NCI-H146 (cell line): Measurements from ENCODE around the gene GABARAPL2.
A peak's percentile ranks its signal among the peaks of the same experiment; 100 is the strongest.
"Not testable (repeated sequence)": the region's sequence is repeated elsewhere in the genome, so short reads cannot be mapped to it uniquely, and the experiment has no call there.

Experiments used
- DNase-seq: peaks from one replicate; lab custom pipeline; 2025; lab: John Stamatoyannopoulos, UW

Gene GABARAPL2

DNA sequence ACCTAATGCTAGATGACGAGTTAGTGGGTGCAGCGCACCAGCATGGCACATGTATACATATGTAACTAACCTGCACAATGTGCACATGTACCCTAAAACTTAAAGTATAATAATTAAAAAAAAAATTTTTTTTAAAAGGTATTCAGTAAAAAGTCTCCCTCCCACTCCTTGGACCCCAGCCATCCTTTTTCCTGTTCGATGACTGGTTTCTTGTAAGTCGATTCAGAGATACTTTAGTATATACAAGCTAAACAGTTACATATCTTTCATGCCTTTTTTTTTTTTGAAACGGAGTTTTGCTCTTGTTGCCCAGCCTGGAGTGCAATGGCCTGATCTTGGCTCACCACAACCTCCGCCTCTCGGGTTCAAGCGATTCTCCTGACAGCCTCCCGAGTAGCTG, 25.7 kb downstream of the GABARAPL2 start:
- not testable (repeated sequence) for DNase-seq

DNA sequence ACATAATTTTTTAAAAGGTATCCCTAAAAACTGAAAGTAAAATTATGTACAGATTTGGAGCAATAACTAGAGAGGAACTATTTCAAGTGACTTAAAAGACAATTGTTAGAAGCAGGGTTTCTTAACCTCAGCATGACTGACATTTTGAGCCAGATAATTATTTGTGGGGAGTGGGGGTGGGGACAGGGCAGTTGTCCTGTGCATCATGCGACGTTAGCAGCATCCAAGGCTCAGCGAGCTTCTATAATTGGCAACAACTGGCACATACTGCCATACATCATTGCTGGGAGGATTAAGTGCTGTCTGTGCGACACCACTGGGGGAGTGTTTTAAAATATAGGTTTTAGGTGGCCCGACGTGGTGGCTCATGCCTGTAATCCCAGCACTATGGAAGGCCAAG, 27.1 kb downstream of the GABARAPL2 start:
- no peak for DNase-seq

DNA sequence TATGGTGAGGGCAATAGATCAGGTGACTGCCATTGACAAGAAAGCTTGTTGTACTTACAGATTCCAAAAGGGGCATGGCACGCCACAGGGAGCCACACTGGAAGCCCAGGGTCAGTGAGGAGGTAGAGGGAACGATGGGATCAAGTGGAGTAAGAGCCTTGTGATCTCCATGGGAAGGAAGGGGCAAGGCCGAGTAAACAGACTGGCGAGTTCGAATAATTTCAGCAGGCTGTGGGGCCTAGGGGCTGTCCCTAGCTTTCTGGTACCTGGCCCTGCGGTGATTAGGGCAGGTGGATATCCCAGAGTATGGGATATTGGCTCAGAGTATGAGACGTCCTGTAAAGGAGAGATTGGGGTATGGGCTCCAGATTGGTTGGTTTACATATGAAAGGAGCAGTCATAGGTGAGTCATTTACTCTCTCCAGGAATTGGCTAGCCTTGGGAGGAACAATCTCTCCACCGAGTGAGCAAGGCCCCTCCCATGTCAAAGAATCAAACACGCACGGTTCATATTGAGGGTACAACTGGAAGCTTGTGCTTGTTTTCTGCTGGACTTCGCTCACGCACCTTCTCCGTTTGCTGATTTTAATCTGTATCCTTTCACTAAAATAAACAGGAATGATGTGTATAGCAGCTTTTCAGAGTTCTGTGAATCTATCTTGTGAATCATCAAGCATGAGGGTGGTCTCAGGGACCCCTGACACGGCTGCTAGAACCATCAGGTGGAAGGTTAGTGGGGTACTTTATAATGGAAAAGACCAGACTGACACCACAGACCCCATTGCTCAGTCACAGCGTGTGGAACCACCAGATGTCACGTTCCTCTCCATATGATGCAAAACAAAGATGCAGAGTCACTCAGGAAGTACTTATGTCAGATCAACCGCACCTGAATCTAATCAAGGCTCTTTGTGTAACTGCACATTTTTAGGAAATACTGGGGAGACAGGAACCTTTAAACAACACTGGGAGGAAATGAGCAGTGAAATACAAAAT, 27.9 kb downstream of the GABARAPL2 start:
- no peak for DNase-seq

DNA sequence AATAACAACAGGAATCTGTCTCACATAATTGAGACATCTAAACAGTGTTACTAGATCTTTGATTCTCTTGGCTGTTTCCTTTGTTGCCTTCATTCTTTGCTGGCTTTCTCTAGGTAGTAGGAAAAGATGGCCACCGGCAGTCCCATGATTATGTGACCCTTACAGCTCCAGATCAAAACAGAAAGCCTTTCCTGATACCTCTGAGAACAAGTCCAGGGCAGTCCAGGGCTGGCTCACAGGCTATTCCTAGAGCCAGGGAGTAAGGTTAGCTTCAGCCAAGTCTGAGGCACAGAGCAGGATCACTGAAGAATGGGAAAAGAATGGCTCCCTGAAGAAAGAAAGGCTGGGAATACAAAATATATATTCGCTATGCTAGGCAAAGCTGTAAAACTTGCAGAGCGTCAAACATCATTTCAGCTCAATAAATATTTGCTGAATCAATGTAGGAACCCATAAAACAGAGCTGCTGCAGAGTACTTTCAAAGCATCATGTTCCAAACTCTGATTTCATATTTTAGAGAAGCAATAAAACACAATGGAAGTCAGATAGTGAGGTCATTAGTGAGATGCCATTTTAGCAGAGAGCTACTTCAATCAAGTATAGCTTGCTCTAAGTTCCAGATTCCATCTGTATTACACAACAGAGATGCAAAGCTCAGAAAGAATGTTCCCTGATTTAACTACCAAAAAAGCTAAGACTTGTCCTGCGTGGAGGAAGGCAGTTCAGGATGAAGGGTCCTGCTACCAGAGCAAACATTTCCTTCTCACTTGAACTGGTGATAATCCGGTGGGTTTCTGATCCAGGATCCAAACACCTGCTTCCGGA, 33.5 kb downstream of the GABARAPL2 start:
- no peak for DNase-seq

DNA sequence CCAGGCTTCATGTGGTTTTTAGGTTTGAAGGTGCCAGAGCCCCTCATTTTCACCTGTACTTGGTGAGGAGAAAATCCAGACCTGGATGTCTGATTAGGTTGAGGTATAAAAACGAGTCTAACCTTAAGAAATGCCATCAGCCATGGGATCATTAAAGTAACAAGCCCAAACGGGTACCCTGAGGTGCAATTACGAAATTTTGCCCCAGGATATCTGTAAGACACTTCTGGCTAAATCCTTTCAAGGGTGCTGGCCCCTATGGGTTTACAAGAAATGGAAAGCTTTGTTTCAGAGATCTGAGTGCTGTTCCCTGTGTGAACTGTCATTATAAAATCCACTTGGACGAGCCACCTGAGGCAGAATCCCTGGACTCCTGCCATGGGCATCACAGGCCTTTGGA, 37.1 kb downstream of the GABARAPL2 start:
- no peak for DNase-seq

DNA sequence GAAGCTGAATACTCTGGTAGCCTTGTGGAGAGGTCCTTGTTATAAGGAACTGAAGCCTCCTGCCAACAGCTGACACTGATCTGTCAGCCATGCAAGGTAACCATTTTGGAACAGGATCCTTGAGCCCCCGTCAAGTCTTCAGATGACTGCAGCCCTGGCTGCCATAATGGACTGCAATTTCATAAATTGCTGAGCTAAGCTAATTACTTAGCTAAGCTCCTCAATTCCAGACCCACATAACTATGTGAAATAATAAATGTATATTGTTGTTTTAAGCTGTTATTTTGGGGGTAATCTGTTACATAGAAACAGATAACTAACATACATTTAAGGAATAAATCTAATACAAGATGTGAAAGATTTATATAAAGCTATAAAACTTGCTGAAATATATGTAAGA, 40.3 kb downstream of the GABARAPL2 start:
- no peak for DNase-seq

DNA sequence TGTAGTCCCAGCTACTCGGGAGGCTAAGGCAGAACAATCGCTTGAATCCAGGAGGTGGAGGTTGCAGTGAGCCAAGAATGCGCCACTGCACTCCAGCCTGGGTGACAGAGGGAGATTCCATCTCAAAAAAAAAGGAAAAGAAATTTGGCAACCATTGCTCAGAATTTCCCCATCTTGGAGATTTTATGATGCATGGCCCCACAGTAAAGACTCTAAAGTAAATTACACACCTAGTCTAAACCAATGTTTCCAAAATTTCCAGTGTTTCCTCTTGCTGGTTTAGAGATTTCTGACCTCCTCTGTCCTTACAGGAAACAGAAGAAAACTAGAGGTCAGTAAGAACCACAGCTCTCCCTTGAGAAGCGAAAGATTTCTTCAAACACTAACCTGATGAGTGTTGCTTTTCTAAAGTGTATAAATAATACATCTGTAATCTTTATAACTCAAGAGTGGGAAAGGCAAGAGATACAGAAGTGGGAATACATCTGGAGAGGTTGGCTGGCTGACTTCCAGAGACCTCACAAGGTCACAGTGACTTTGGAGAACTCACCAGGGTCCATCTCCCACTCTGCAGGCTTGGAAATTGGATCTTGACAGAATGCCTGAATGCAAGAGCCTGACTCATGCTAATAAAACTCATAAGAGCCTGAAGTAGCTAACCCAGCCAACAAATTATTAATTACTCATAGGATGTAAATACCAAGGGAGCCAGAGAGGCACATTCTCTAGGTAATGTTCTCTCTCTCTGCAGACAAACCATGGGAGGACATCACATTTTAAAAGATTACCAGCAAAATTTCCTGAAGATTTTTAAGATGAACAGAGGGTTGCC, 48.1 kb downstream of the GABARAPL2 start:
- DNase-seq: no peak

DNA sequence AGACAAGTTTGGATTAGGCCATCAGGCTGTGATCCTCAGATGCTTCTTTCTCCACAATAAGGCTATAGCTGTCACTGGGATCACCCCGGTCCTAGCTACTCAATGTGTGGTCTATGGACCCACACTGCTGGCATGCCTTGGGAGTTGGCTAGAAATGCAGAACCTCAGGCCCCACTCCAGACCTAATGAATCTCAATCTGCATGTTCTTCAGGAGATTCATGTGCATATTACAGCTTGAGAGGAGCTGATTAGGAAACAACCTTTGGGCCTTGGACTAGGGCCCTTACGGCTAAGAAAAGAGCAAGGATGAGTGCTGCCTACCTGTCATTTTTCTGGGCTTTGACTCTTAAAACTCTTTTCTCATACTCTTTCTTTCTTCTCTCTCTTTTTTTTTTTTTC, 49.4 kb downstream of the GABARAPL2 start:
- no peak for DNase-seq

DNA sequence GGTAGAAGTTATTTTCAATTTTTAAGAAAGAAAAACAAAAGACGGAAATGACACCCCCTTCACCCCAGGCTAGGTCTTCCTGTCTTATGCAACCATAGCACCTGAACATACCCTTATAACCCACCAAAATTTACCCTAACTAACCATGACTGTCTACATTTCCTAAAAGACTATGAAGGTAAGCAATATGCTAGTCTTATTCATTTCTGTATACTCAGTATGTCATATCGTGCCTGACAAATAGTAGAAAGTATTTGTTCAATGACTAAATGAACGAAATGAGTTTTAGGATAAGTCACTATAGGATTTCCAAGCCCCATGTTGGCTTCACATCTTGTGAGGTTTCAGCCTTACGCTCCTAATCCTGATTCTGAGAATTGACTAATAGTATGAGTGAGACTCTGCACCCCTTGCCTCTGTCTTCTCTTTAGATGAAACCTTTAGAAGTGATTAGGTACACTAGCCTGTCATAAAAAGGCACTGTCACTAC, 50.4 kb downstream of the GABARAPL2 start:
- DNase-seq: no peak

DNA sequence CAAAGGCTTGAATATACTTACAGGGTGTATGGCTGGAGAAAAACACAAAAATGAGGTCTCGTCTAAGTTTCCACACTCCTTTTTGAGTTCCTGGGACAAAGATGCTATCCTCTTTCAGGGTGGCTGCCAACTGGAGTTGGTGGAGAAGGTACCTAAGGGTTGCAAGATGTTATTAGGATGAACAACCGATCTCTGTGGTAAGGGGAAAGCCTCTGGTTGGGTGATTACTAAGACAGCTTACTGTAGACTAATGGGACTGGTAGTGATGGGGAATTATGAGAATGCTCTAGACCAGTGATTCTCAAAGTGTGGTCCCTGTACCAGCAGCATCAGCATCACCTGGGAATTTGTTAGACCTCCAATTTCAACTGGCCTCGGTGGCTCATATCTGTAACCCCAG, 50.9 kb downstream of the GABARAPL2 start:
- no peak for DNase-seq

DNA sequence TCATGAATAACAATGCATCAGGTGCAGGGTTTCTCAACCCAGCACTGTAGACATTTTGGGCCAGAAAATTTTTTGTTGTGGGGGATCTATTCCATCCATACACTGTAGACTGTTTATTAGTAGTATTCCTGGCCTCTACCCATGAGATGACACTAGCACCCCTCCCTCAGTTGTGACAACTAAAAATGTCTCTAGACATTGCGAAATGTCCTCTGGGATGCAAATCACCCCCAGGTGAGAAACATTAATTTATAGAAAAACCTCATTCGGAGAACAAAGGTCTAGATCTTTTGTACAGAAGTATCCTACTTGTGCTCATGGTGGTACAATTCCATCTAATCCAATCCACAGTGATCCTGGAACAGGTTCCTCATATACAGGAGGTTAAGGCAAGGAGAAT, 52.6 kb downstream of the GABARAPL2 start:
- no peak for DNase-seq

DNA sequence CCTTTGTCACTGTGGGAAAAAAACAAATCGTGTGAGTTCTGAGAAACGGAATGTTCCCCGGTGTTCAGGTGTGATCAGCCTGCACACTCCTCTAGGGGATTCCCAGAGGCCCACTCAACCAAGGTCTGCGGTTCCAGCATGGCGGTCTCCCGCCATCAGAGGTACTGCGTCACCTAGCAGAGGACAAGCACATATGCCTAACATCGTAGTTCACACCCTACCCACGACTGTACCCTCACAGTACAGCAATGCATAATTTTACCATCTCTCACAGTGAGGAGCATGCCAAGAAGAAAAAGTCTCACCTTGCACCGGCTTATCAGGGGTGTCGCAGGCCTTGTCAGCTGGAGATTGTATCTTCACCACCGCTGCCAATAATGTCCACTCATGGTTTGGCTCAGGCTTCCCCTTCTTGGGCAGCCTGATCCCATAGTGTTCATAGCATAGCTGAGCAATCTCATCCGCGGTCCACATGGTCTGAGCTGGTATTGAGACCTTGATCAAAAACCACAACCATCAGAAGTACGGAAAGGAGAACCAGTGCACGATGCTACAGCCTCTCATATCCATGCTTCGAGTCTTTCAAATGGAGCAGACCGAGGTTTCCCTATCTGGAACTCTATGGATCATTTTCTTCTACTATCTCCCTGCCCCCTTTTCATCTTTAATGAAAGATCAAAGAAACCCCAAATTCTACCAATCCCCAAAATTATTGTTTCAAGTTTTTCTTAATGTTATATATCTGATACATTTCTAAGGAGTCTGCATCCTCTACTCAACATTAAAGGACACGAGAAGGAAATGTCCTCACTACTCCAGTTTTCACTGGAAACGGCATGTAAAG, 54.4 kb downstream of the GABARAPL2 start:
- no peak for DNase-seq

DNA sequence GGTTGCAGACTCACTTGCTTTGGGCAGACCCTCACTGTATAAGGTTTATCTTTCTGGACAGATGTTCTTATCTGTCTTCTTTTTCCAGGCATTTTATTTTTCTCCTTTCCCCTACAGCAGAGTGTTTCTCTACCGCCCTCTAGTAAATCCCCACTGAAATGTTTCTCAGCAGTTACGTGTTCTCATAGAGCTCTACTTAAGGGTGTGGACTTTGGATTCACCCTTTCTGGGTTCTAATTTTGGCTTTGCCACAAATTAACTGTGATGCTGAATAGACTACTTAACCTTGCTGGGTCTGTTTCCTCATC, 54.9 kb downstream of the GABARAPL2 start:
- DNase-seq: peak; percentile 0

DNA sequence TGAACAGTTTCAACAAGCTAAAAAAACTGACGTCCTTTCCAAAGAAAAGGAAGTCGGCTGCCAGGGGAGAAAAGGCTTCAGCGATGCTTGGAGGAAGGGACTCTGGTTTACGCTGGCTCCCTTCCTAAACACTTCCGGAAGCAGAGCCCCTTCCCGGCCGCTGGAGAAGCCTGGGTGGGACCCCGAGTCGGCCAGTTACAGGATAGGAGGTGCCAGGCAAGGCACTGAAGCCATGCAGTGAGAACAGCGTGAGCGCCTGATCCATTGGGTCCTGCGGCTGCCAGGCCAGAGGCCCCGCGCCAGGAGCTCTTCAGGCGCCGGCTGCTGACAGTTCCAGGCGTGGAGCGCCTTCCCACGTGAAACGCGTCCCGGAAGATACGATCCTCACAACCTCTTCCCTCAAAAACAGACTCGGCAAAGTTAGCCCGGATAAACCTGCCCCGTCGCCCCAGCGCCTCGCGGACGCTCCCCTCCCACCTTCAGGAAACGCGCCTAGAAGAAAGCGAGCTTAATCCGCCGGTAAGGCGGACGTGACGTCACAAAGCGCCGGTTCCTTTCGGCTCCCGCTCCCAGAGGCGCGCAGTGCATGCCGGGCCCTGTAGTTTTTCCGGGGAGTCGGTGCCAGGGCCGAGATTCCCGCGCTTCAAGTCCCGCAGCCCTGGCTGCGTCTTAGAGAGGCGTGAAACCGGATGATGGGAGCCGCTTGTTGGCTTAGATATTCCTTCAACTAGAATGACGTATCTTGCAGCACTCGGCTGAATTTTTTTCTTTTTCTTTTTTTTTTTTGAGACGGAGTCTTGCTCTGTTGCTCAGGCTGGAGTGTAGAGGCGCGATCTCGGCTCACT, 56.8 kb downstream of the GABARAPL2 start, which contains the start of gene ADAT1:
TSS of gene ADAT1 (minus strand) at position 521 of the 845 bp plus-strand sequence. CDS start 2,482 bp downstream, outside the sequence.
- DNase-seq: peak; percentile 94

DNA sequence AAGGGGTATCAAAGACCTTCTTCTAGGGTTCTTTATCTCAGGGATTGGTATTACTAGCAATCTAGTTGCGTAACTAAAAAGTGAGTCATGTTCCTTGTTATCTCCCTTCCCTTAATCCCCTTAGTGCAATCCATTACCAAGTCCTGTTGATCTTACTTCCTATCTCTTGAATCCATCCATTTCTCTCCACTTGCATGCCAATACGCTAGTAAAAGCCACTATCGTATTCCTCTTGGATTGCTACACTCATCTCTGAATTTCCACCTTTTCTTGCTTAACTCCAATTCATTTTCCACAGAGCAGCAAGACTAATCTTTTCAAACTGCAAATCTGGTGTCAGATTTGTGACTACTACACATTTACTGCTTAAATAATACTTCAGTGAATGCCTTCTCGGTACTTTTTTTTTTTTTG, 58.7 kb downstream of the GABARAPL2 start:
- DNase-seq: no peak

DNA sequence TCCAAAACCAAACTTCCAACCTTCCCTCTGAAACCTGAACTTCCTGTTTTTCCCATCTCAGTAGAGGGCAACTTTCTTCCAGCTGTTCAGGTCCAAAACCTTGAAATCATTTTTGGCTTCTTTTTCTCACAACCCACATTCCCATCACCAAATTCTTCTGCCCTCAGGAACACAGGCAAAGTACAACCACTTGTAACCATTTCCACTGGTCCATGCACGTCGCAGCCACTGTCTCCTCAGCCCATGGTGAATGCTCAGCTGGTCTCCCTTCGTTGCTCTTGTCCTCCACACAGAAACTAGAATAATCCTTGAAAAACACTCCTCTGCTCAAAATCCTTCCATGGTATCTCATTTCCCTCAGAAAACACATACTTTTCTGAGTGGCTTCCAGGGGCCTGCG, 60.6 kb downstream of the GABARAPL2 start:
- DNase-seq: no peak
